Left renal pelvis (tissue), 4 donors: ENCODE results near the gene PABPN1. TPM values are rescaled to one million over a fixed set of nuclear protein-coding genes. Genes with fewer than 3 reads are reported as not detected.
A peak's percentile ranks its signal among the peaks of the same experiment; 100 is the strongest.

Experiments used
- DNase-seq, 4 donors: peaks; one replicate each; pipeline ENCODE4 v3.0.0-alpha.2; 2013; ENCODE audit warnings: low read depth in 4 of 4, low spot score in 3 of 4
- polyA plus RNA-seq, 4 donors: library from polyadenylated mRNA; unstranded; fragments of 120-200 nt; gene quantifications; one replicate each; pipeline ENCODE4 v1.2.1, GENCODE V29; 2013; ENCODE audit not compliant: insufficient read length in 4 of 4

The PABPN1 gene
- polyA plus RNA-seq, 4 donors, result 157 to 374 (median 252) TPM

DNA sequence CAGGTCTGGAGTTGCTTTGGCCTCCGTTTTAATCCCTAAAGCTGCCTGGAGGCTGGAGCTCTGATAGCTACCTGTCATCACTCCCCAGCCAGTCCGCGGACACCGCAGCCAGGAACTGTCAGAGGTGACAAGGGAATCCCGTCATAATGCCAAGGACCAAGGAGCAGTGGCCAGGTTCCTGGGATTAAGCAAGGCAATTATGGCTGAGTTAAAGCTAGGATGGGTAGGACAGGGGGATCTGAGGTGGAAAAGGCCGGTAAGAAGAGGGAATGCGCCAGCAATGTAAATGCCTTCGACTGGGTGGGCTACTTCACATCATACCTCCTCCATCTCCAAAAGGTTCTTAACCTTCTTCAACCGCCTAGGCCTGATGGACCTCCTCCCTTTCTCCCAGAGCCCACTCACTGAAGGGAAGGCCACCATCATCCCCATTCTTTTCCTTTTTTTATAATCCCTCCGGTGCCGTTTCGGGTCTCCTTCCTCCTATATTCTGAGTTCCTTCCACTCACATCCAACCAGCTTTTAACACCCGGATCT is 20.5 kb upstream of the PABPN1 start:
- no peak for DNase-seq

DNA sequence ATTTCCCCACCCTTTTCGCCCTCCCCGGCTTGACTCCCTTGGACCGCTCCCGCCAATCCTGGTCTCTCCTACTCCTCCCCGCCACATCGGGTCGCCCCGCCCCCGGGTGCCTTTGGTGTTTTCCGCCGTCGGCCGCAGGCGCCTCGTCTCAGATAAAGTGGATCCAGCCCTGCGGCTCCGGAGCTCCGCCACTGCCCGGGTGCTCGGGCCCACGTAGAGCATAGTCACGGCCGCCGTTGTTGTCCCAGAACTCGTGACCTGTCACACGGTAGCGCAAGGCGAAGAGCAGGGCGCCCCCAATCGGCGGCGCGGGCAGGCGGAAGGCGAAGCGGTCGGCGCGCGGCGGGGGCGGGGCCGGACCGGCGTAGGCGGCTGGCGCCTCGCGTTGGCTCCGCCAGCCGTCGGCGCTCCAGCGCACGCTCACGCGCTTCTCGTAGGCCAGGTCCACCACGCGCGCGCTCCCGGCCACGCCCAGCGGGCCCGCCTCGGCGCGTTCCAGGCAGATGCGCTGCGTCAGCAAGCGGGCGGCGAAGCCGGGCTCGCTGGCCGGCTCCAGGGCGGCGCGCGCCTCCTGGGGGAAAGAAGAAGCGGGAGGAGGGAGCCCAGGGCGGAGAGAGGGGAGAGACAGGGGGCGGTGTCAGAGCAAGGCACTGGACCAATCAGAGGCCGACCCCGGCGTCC is 19.8 kb upstream of the PABPN1 start:
- DNase-seq, result peak; percentile 96 to 98 (median 97)

DNA sequence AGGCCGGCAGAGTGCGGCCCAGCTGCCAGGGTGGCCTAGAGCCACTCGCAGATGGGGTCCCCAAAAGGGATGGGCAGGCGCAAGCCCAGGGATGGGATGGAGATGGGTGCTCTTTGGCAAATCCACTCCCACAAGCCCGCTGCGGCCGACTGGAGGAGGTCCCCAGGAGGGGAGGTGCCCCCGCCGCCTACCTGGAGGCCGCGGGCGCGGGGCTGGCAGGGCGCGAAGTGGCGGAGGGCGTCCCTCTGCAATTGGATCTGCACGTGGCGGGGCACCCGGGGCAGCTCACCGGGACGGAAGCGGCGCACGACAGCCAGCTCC is 19.3 kb upstream of the PABPN1 start:
- DNase-seq, result no peak

DNA sequence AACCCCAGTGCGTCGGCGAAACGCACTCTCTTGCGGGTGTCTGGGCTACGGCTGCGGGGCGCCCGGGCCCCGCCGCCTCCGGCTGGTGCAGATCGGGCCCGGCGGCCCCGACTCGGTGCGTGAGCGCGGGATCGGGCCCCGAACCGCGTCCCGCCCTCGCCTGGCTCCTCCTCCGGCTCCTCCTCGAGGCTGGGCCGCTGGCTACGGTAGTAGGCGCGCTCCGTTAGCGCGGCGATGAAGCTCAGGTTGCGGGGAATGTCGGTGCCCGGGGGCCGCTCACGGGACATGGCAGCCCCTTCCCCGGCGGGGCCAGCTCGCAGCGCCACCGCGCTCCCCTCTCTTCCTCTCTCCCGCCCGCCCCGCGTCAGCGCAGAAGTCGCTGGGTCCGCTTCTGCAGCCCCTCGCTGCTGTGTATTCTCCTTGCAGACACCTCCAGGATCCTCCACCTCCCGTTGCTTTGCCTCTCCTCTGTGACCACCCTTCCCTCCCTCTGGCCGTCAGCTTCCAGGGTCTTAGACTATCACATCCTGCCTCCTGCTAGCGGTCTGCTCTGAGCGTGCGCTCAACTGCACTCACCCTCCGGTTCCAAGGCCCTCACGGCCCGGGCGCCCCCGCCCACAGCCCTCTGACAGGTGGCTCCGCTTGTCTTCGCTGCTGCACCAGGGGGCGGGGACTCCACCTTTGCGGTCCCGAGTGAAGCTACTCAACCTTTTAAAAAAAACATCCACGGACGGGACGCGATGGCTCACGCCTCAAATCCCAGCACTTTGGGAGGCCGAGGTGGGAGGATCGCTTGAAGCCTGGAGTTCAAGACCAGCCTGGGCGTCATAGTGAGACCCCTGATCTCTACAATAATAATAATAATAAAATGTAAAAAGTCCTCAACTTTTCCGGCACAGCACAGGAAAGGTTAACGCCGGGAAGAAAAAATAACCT is 18.7 kb upstream of the PABPN1 start, which contains the start of gene PPP1R3E:
TSS of gene PPP1R3E (minus strand) at position 570 of the 936 bp plus-strand sequence. CDS start at position 287, 283 bp downstream.
- no peak for DNase-seq

DNA sequence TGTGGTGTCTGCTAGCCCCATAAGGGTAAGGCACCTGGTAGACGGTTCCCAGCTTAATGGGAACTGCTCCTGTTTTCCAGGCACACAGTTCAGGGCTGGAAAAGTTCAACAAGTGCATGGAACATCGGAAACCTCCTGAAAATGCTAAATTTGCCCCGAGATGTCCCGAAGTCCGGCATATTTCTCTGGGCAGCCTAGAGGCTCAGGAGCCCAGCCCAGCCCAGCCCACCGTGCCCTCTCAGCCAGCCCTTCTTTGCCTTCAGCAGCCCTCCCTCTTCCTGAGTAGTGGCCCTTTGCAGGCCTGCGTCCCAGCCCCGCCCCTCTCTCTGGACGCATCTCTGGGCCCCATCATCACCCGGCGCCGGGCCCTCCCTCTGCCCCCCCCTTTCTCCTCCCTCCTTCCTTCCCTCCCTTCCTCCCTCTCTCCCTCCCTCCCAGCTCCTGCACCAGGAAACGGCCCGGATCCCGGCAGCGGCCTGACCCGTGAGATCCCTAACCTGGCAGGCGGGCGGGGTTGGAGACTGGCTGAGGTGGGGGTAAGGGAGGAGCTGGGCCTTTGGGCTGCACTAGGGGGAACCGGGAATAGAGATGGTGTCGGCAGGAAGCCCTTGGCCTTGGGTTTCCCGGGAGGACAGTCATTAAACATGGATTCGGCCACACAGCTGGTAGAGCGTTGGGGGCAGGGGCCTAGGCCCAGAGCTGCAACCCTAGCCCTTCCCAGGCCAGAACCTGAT is 14.7 kb upstream of the PABPN1 start, which contains the start of gene BCL2L2:
TSS of gene BCL2L2 (plus strand) at position 422 of the 734 bp plus-strand sequence. CDS start 935 bp downstream, outside the sequence.
- peak in 2 of 4 donors; percentile 84 to 85 for DNase-seq

DNA sequence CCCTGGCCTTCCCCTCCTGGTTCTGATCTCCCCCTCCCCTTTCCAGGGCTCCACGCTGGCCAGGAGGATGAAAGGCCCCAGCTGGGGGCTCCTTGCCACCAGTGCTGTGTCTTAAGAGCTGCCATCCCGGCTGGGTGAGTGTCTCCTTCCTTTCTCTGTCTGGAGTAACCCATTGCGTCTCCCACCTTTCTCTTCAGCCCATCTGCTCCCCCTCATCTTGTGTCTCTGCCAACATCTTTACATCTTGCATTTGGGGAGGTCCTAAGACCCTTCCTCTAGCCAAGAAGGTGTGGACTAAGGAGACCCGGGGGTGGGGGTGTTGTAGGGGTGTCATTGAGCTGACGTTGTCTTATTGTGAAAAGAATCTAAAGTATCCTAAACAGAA is 14.1 kb upstream of the PABPN1 start:
- no peak for DNase-seq

DNA sequence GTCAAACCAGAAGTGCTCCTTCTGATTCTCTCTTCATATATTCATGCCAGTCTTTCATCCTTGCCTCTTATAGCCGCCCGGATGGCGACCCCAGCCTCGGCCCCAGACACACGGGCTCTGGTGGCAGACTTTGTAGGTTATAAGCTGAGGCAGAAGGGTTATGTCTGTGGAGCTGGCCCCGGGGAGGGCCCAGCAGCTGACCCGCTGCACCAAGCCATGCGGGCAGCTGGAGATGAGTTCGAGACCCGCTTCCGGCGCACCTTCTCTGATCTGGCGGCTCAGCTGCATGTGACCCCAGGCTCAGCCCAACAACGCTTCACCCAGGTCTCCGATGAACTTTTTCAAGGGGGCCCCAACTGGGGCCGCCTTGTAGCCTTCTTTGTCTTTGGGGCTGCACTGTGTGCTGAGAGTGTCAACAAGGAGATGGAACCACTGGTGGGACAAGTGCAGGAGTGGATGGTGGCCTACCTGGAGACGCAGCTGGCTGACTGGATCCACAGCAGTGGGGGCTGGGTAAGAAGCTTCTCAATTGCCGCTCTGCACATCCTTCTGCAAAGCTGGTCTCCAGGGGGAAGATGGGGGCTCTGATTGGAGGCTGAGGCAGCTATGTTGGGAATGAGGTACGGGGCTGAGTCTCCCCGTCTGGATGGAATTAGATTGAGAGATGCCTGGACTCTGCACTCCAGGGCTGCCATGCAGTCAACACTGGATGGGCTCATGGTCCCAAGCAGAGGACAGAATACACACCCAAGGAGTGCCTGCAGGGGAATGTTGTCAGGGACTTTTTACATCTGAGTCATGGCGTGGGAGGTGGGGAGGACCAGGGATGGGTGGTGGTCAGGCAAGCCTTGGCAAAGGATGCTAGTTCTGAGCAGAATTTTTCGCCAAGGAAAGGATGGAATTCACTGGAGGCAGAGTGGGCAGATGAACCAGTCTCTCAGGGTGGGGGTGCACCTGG is 13.3 kb upstream of the PABPN1 start:
- no peak for DNase-seq

DNA sequence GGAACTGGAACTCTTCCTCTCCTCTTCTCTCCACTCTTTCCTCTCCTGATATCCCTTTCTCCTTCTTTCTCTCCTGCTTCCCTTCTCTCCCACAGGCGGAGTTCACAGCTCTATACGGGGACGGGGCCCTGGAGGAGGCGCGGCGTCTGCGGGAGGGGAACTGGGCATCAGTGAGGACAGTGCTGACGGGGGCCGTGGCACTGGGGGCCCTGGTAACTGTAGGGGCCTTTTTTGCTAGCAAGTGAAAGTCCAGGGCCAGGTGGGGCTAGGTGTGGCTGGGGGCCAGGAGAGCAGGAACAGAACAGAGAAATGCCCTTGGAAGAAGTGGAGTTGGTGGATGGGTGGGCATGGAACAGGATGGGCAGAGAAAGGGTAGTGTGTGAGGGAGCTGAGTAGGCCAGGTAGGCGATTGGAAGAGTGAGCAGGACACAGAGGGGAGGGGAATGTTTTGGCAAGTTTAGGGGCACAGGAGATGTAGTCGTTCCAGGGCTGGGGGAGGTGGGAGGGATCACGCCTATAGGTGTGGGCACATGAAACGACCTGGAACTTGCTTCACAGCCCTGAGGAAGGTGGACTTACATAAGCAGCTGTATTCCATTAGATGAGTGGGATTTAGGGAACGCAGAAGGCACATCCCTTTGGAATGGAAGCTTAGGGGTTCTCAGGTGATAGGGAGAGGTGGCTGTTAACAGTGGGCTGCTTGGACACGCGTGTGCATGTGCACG is 12.4 kb upstream of the PABPN1 start:
- DNase-seq, result no peak

DNA sequence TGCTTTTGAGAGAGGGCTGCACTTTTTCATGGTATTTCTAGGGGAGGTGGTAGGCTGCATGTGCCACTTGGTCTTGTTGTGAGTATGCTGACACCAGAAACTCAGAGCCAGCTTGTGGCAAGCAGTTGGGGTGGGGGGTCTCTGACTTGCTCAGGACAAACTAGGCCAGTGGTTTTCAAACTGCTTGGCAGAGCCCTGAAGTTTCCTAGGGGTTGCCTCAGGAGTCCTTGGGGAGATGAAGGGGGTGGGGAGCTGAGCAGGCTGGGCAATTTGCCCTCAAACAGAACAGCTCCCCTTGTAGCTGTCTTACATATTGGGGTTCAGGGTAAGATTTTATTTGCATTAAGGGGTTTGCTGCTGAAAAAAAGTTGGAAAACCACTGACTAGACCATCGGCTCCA is 10.7 kb upstream of the PABPN1 start:
- DNase-seq, result no peak

DNA sequence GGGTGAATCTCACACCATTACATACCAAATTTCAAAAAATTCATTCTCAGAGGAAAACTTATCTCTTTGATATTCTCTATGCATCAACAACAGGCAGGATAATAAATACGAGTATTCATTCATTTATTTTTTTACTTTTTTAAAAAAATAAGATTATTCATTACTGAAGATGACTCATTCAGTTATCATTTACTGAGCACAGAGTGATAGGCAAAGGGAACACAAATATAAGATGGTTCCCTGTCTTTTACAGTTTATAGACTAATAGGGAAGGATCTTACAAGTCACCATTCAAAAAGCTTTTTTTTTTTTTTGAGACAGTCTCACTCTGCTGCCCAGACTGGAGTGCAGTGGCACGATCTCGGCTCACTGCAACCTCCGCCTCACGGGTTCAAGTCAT is 5.0 kb upstream of the PABPN1 start:
- DNase-seq, result no peak

DNA sequence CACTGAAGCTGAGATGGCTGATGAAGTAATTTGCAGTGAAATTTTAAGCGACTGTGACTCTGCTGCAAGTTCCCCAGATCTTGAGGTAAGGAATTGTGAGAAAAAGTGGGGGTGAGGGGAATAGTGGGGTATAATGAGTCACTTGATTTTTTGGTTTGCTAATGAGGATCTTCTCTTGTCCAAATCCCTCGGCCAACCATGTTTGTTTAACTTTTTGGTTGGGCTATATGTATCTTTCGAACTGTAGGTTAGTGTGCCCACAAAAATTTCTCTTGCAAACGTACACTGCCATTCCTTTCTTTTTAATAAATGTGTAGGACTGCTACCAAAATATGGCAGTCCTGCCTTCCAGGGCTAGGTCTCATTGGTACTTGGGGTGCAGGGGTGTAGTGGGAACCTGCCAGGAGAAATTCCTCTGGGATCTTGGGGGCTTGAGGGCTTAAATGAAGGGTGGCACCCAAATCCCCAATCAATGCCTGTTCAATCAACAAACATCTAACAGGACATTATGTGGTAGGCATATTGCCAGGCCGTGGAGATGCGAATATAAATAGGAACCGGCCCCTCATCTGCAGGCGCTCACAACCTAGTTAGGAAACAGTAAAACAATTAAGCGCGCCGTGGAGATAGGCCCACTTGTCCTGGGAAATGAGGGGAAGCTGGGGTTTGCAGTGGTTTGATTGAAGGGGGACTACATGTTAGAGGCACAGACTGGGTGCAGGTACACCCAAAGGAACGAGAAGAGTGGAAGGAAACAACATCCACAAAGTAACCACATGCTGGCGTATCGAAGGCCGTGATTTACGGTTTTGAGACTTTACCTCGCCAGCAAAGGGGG is 1.3 kb upstream of the PABPN1 start:
- no peak for DNase-seq

DNA sequence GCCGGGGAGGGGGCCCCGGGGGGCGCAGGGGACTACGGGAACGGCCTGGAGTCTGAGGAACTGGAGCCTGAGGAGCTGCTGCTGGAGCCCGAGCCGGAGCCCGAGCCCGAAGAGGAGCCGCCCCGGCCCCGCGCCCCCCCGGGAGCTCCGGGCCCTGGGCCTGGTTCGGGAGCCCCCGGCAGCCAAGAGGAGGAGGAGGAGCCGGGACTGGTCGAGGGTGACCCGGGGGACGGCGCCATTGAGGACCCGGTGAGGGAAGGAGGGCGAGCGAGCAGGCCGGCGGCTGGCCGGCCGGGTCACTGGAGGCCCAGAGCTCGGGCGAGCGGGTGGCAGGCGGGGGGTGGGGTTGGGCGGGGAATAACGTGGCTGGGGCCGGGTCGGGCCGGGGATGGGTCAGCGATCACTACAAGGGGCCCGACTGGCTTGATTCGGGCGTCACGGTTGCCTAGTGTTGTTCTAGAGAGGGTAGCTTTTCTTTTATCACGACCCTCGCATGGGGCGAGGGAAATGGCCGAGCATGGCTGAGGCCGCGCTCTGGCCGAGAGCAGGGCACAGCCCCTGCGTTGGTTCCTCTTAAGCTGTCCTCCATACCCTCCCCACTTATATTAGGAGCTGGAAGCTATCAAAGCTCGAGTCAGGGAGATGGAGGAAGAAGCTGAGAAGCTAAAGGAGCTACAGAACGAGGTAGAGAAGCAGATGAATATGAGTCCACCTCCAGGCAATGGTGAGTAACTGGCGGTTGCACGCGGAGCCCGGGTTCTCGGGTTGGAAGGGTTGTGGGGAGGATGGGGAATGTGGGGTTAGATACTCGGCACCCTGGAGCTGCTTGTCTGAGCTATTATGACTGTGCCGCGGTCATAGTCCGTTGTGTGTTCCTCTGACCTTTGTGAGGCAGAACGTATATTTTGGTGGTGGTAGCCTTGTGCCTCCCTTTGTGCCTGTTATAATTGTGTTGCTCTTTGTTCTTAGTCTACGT is 603 bp downstream of the PABPN1 start:
- no peak for DNase-seq

DNA sequence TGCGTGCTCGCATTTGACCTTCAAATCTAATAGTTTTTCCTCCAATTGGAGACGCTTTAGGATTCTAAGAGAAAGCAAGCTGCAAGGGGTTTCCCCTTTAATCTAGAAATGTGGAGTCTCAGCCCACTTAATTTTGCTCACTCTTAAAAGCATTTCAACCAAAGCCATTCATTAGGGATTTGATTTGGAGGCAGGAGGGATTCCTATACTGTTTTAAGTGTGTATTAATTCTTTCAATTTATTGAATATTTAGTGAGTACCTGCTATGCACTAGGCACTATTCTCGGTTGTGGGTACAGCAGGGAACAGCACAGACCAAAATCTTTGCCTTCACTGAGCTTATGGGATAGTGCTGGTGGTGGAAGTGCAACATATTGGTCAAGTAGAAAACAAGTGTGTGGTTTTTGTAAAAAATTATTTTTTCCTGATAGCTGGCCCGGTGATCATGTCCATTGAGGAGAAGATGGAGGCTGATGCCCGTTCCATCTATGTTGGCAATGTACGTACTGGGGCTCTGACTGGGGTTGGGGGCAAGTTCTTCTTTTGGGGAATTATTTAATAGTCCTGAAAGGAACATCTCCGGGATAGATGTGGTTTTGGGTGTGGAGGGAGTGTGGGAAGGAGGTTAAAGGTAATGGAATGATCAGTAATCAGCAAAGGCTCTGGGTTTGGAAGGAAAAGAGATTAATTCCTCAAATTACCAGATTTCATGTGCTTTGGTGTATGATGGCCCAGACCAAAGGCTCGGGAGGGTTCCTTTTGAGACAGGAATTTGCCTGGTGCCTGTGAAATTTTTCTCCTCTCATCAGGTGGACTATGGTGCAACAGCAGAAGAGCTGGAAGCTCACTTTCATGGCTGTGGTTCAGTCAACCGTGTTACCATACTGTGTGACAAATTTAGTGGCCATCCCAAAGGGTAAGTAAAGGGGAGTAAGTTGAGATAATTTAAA is 1.6 kb downstream of the PABPN1 start:
- DNase-seq, result no peak

DNA sequence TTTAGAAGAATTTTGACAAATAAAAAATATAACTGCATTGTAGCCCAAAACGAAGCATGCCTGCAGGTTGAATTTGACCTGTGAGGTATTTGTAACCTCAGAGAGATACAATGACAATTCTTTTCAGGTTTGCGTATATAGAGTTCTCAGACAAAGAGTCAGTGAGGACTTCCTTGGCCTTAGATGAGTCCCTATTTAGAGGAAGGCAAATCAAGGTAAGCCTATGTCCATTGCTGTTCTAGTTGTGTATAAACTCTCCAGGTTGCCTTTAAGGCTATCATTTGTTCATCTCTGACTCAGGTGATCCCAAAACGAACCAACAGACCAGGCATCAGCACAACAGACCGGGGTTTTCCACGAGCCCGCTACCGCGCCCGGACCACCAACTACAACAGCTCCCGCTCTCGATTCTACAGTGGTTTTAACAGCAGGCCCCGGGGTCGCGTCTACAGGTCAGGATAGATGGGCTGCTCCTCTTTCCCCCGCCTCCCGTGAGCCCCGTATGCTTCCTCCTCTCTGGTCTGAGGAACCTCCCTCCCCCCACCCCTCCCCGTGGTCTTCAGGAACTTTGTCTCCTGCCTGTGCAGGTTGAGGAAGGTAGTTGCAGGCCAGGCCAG is 2.7 kb downstream of the PABPN1 start:
- no peak for DNase-seq

DNA sequence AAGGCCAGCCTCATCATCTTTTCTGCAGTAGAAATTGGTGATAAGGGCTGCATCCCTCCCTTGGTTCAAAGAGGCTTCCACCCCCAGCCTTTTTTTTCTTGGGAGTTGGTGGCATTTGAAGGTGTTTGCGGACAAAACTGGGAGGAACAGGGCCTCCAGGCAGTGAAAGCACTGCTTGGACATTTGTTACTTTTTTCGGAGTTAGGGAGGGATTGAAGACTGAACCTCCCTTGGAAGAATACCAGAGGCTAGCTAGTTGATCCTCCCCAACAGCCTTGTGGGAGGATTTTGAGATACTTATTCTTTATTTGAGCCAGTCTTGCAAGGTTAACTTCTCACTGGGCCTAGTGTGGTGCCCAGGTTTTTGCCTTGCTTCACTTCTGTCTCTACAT is 3.2 kb downstream of the PABPN1 start:
- no peak for DNase-seq
